ENCODE results near the gene SMPD4. TPM values are rescaled to one million over a fixed set of nuclear protein-coding genes. Genes with fewer than 3 reads are reported as not detected.
"Not testable (repeated sequence)": the region's sequence is repeated elsewhere in the genome, so short reads cannot be mapped to it uniquely, and the experiment has no call there.

The SMPD4 gene
- total RNA-seq, 1 donor from 2014 or later = 66.3 TPM

DNA sequence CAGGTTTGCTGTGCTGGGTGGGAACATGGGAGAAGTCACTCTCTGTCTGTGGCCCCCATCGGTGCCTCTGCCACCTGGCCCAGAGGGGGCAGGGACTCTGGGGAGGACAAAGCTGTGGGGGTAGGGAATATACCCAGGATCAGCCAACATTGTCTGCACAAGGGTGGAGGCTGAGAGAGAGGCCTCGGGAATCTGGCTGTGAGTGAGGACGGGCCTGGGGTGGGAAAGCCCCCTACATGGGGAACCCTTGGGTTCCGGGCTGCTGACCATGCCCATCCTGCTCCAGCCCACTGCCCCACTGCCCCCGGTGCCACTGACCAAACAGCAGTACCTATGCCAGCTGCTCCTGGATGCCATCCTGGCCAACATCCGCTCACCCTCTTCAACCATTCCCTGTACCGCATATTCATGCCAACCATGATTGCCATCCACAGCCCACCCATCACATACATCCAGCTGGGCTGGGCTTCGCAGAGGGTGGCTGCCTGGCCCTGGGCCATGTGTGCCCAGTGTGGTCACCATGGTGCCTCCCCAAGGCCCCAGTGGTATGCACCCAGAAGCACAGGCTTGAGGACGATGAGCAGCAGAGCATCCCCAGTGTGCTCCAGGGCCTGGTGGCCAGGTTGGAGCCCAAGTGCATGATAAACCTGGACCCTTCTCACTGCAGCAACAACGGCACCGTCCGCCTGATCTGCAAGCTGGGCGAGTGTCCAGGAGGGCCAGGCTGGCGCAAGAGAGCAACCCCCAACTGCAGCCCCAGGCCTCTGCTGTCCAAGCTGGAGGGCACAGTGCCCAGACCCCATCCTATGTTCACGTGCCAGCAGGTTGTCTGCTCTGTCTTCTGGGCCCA, 45.5 kb downstream of the SMPD4 start:
- H3K4me3 ChIP-seq (ENCODE audit: insufficient read depth, low read depth, low read length) = no peak overlapping the region
- no peak overlapping the region for H2AFZ ChIP-seq (ENCODE audit: low read depth, low read length)
- H3K4me1 Mint-ChIP-seq (ENCODE audit: low read depth, unreplicated experiment) = no peaks in the 10 kb centered on the region
- H3K36me3 ChIP-seq (ENCODE audit: insufficient read depth, low read length) = no peaks in the 10 kb centered on the region
- no peaks in the 10 kb centered on the region for H3K79me2 ChIP-seq (ENCODE audit: insufficient read depth, low read length)
- H4K20me1 ChIP-seq (ENCODE audit: insufficient read depth, low read length) = no peaks in the 10 kb centered on the region
- no peaks in the 10 kb centered on the region for H3K9me3 ChIP-seq (ENCODE audit: insufficient read depth, low read depth, low read length)
- DNase-seq (ENCODE audit: low read depth) = no peak
- no peaks in the 10 kb centered on the region for H3K27me3 Mint-ChIP-seq (ENCODE audit: low read depth, unreplicated experiment)
- H3K4me1 ChIP-seq (ENCODE audit: insufficient read depth, low read length) = no peaks in the 10 kb centered on the region
- H3K27ac ChIP-seq (ENCODE audit: low read depth, low read length) = no peak overlapping the region
- FAIRE-seq = no peak
- H3K4me3 Mint-ChIP-seq (ENCODE audit: unreplicated experiment) = no peak overlapping the region
- no peaks in the 10 kb centered on the region for H3K27me3 ChIP-seq (ENCODE audit: insufficient read depth, low read length)
- H3K4me2 ChIP-seq (ENCODE audit: low read length) = no peak overlapping the region
- H3K9ac ChIP-seq (ENCODE audit: low read length) = no peak overlapping the region
- H3K36me3 Mint-ChIP-seq (ENCODE audit: low read depth, unreplicated experiment) = no peaks in the 10 kb centered on the region
- H3K27ac Mint-ChIP-seq (ENCODE audit: unreplicated experiment) = no peak overlapping the region
- no peaks in the 10 kb centered on the region for H3K9me3 Mint-ChIP-seq (ENCODE audit: unreplicated experiment)
- no peak for TF ChIP-seq EZH2 (IDR thresholded peaks at IDR 0.05; ENCODE audit: insufficient read depth, low read length)
- TF ChIP-seq, protein P1, sequence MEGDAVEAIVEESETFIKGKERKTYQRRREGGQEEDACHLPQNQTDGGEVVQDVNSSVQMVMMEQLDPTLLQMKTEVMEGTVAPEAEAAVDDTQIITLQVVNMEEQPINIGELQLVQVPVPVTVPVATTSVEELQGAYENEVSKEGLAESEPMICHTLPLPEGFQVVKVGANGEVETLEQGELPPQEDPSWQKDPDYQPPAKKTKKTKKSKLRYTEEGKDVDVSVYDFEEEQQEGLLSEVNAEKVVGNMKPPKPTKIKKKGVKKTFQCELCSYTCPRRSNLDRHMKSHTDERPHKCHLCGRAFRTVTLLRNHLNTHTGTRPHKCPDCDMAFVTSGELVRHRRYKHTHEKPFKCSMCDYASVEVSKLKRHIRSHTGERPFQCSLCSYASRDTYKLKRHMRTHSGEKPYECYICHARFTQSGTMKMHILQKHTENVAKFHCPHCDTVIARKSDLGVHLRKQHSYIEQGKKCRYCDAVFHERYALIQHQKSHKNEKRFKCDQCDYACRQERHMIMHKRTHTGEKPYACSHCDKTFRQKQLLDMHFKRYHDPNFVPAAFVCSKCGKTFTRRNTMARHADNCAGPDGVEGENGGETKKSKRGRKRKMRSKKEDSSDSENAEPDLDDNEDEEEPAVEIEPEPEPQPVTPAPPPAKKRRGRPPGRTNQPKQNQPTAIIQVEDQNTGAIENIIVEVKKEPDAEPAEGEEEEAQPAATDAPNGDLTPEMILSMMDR (IDR thresholded peaks at IDR 0.05; ENCODE audit: insufficient read depth, low read depth, low read length) = no peak

DNA sequence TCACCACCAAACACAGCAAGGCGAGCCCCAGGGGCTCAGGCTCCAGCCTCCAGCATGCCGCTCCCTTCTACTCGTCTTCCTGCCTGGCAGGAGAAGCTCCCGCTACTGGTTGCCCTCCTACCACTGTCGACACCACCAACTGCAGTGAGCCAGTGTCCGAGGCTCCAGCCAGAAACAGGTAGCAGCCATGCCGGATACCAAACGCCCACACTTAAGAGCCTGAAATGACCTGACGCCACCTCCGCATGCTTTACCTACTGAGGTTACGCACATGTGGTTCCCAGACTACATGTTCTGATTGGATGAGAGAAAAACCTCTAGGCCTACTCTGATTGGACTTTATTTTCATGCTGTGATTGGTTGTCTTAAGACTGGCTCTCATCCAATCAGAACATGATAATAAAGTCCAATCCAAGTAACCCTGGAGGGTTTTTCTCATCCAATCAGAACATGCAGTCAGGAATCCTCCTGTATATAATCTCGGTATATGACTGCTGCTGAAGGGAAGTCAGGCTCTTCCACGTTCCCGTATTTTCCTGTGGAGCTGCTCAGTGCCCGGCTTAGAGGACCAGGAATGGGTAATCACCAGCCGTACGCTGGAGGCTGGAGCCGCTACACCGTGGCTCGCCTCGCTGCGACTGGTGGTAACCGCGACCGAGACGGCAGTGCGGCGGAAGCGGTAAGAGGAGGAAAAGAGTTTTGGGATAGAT, 52.1 kb downstream of the SMPD4 start, which contains the start of gene POTEF:
Gene POTEF (minus strand): TSS at position 103 of the 710 bp plus-strand sequence. CDS start 8,707 bp downstream, outside the sequence.
- peak within 1 kb of the TSS; percentile 82 for H3K4me3 Mint-ChIP-seq (ENCODE audit: unreplicated experiment)
- not testable (repeated sequence) for FAIRE-seq; H2AFZ ChIP-seq (ENCODE audit: low read depth, low read length); H3K4me3 ChIP-seq (ENCODE audit: insufficient read depth, low read depth, low read length); H3K79me2 ChIP-seq (ENCODE audit: insufficient read depth, low read length); H3K9me3 ChIP-seq (ENCODE audit: insufficient read depth, low read depth, low read length); H3K4me1 ChIP-seq (ENCODE audit: insufficient read depth, low read length); H3K27ac Mint-ChIP-seq (ENCODE audit: unreplicated experiment); H3K9ac ChIP-seq (ENCODE audit: low read length); H3K27ac ChIP-seq (ENCODE audit: low read depth, low read length); H3K27me3 ChIP-seq (ENCODE audit: insufficient read depth, low read length); H3K36me3 Mint-ChIP-seq (ENCODE audit: low read depth, unreplicated experiment); H4K20me1 ChIP-seq (ENCODE audit: insufficient read depth, low read length); H3K4me2 ChIP-seq (ENCODE audit: low read length); H3K9me3 Mint-ChIP-seq (ENCODE audit: unreplicated experiment); H3K27me3 Mint-ChIP-seq (ENCODE audit: low read depth, unreplicated experiment); DNase-seq (ENCODE audit: low read depth); H3K4me1 Mint-ChIP-seq (ENCODE audit: low read depth, unreplicated experiment); H3K36me3 ChIP-seq (ENCODE audit: insufficient read depth, low read length)

DNA sequence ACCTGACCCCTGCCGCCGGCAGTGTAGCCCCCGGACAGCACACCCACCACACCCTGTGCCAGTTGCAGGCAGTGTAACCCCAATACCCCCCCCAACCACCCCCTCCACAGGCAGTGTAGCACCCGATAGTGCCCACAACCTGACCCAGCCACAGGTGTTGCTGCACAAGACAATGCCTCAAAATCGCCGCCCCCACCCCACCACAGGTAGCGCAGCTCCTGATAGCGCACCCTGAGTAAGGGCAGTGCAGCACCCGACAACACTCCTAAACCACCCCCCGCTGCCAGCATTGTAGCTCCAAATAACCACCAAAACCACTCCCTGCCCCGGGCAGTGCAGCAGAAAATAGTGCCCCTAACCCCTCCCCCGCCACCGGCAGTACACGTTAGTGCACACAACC, 52.9 kb downstream of the SMPD4 start:
- H3K9ac ChIP-seq (ENCODE audit: low read length); H3K4me3 ChIP-seq (ENCODE audit: insufficient read depth, low read depth, low read length); H2AFZ ChIP-seq (ENCODE audit: low read depth, low read length); H3K36me3 ChIP-seq (ENCODE audit: insufficient read depth, low read length); H3K27ac Mint-ChIP-seq (ENCODE audit: unreplicated experiment); H3K4me1 Mint-ChIP-seq (ENCODE audit: low read depth, unreplicated experiment); H3K36me3 Mint-ChIP-seq (ENCODE audit: low read depth, unreplicated experiment); H3K4me1 ChIP-seq (ENCODE audit: insufficient read depth, low read length); H3K4me2 ChIP-seq (ENCODE audit: low read length); H3K9me3 Mint-ChIP-seq (ENCODE audit: unreplicated experiment); H4K20me1 ChIP-seq (ENCODE audit: insufficient read depth, low read length); H3K9me3 ChIP-seq (ENCODE audit: insufficient read depth, low read depth, low read length); H3K27me3 Mint-ChIP-seq (ENCODE audit: low read depth, unreplicated experiment); H3K79me2 ChIP-seq (ENCODE audit: insufficient read depth, low read length); H3K27me3 ChIP-seq (ENCODE audit: insufficient read depth, low read length); DNase-seq (ENCODE audit: low read depth); H3K27ac ChIP-seq (ENCODE audit: low read depth, low read length); FAIRE-seq: not testable (repeated sequence)
- peak overlapping the region; percentile 67 for H3K4me3 Mint-ChIP-seq (ENCODE audit: unreplicated experiment)

DNA sequence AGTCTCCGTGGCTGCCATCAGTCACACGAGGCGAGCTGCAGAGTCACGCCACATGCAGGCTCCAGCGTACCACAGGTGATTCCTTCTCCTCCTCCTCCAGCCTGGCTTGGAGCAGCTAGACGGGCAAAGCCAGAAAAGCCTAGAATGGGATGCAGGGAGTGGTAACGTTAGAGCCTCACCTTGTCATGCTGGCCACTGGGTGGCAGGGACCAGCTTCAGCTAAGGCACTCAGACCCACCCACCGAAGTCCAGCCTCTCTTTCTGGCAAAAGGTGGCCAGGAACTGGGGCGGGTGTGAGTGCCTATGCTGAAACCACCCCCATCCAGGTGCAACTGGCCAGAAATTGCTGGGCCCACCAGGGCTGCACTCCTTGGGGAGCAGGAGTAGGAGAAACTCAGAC, 53.7 kb downstream of the SMPD4 start:
- not testable (repeated sequence) for H3K4me1 Mint-ChIP-seq (ENCODE audit: low read depth, unreplicated experiment)

DNA sequence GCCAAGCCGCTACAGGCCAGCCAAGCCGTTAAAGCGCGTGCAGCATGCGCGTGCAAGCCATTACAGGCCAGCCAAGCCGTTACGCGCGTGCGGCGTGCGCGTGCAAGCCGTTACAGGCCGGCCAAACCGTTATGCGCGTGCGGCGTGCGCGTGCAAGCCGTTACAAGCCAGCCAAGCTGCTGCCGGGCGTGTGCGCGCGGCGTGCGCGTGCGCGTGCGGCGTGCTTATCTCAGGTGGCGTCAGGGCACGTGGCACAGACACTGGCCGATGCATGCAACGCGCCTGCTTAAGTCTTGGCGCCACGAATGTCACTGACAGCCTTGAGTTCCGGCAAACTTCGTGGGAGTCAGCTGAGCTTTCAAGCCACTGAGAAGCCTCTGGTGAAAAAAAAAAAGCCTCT, 60.5 kb downstream of the SMPD4 start:
- H3K79me2 ChIP-seq (ENCODE audit: insufficient read depth, low read length); H3K27ac ChIP-seq (ENCODE audit: low read depth, low read length); H3K4me2 ChIP-seq (ENCODE audit: low read length); H3K4me3 ChIP-seq (ENCODE audit: insufficient read depth, low read depth, low read length); H3K27me3 ChIP-seq (ENCODE audit: insufficient read depth, low read length); H3K36me3 ChIP-seq (ENCODE audit: insufficient read depth, low read length); H3K9me3 ChIP-seq (ENCODE audit: insufficient read depth, low read depth, low read length); FAIRE-seq; H3K4me1 Mint-ChIP-seq (ENCODE audit: low read depth, unreplicated experiment); H3K4me1 ChIP-seq (ENCODE audit: insufficient read depth, low read length); H2AFZ ChIP-seq (ENCODE audit: low read depth, low read length); H3K27ac Mint-ChIP-seq (ENCODE audit: unreplicated experiment); DNase-seq (ENCODE audit: low read depth); H4K20me1 ChIP-seq (ENCODE audit: insufficient read depth, low read length); H3K27me3 Mint-ChIP-seq (ENCODE audit: low read depth, unreplicated experiment); H3K9ac ChIP-seq (ENCODE audit: low read length); H3K9me3 Mint-ChIP-seq (ENCODE audit: unreplicated experiment); H3K4me3 Mint-ChIP-seq (ENCODE audit: unreplicated experiment); H3K36me3 Mint-ChIP-seq (ENCODE audit: low read depth, unreplicated experiment): not testable (repeated sequence)

More for the DNA sequence above, 53.7 kb downstream of the SMPD4 start:
- H2AFZ ChIP-seq (ENCODE audit: low read depth, low read length); FAIRE-seq; H3K27me3 Mint-ChIP-seq (ENCODE audit: low read depth, unreplicated experiment); H3K4me2 ChIP-seq (ENCODE audit: low read length); H3K4me3 ChIP-seq (ENCODE audit: insufficient read depth, low read depth, low read length); H3K27ac ChIP-seq (ENCODE audit: low read depth, low read length); H3K9ac ChIP-seq (ENCODE audit: low read length); H3K36me3 ChIP-seq (ENCODE audit: insufficient read depth, low read length); H3K27ac Mint-ChIP-seq (ENCODE audit: unreplicated experiment); DNase-seq (ENCODE audit: low read depth); H3K9me3 ChIP-seq (ENCODE audit: insufficient read depth, low read depth, low read length); H3K4me1 ChIP-seq (ENCODE audit: insufficient read depth, low read length); H3K9me3 Mint-ChIP-seq (ENCODE audit: unreplicated experiment); H4K20me1 ChIP-seq (ENCODE audit: insufficient read depth, low read length); H3K27me3 ChIP-seq (ENCODE audit: insufficient read depth, low read length); H3K36me3 Mint-ChIP-seq (ENCODE audit: low read depth, unreplicated experiment); H3K79me2 ChIP-seq (ENCODE audit: insufficient read depth, low read length): not testable (repeated sequence)
- peak overlapping the region; percentile 67 for H3K4me3 Mint-ChIP-seq (ENCODE audit: unreplicated experiment)
